Uterus (tissue), 2 donors: ENCODE measurements around the gene PRKN.

Source experiments
- CTCF ChIP-seq, 4 experiments: fragments of 200-600 bp in 2 of 4; fragments of 450-650 bp in 2 of 4; sonication (generic) in 2 of 4; IDR thresholded peaks; one replicate each; pipeline ENCODE4 v1.5.1; 2016 to 2019; ENCODE audit warnings: antibody characterized with exemption in 4 of 4, mild to moderate bottlenecking in 2 of 4, moderate library complexity in 1 of 4
- POLR2A ChIP-seq, 2 donors: fragments of 450-650 bp; IDR thresholded peaks; one replicate each; pipeline ENCODE4 v1.6.1; 2016; ENCODE audit warnings: antibody characterized with exemption in 2 of 2, mild to moderate bottlenecking in 1 of 2, moderate library complexity in 1 of 2

- TF ChIP-seq POLR2A (IDR thresholded peaks at IDR 0.05) (no peak), CTCF (IDR thresholded peaks at IDR 0.05) (no peak)
Observed at GRCh38 chr6:162373868-162374267, 353.7 kb downstream of the PRKN start.
